ENCODE measurements around the gene NEK6. TPM values are rescaled to one million over a fixed set of nuclear protein-coding genes. Genes with fewer than 3 reads are reported as not detected.

The NEK6 gene
- polyA plus RNA-seq, 1 experiment = 128 TPM

DNA sequence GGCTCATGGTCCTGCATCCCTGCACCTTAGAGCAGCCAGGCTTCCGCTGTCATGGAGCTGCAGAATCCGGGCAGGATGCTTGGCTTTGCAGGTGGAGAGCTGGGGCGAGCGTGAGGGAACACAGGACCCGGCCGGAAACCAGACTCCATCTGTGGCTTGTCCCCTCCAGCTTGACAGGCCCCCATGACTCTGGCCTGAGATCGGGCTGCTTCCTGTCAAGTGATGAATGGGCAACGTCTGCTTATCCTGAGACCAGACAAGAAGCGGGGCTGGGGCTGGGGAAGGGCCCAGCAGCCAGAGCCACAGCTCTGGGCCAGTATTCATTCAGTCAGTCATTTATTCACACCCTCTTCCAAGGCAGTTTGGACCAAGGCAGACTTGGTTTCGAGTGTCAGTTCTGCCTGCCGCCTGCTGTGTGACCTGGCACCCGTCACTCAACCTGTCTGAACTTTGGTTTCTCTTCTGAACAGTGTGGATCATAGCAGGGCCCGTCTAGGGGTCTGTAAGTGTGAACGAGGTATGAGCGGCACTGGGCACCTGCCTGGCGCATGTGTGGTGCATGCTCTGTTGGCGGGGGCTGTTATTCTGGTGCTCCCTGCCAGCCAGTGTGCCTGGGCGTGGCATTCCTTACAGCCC is 37.5 kb downstream of the NEK6 start:
- DNase-seq (ENCODE audit: low read depth, low spot score) = no peak
- POLR2A ChIA-PET = interaction anchor here (1.7 kb wide), 1 partner anchor 9 kb away, joined by 7 read pairs; no protein-coding TSS in a partner anchor
- peak overlapping the region; percentile 31 for H3K27ac ChIP-seq (ENCODE audit: low read depth, low read length)

GRCh38 chr9:124296094-124296493 is 38.3 kb downstream of the NEK6 start:
- DNase-seq (ENCODE audit: low read depth, low spot score) = no peak
- peak overlapping the region; percentile 31 for H3K27ac ChIP-seq (ENCODE audit: low read depth, low read length)
- H3K9me3 ChIP-seq (ENCODE audit: control insufficient read depth, insufficient read depth, low read length) = no peaks in the 10 kb centered on the region; the same call in 1 of the 2 replicates
- no peaks in the 10 kb centered on the region for H3K27me3 ChIP-seq (ENCODE audit: control insufficient read depth, insufficient read depth, low read length)
- TF ChIP-seq CTCF (IDR thresholded peaks at IDR 0.05; ENCODE audit: low read depth, low read length) = no peak
- ChIA-PET POLR2A (interaction anchor here (1.7 kb wide), 1 partner anchor 10 kb away, joined by 7 read pairs; no protein-coding TSS in a partner anchor), CTCF (no interaction called here)
- H3K4me3 ChIP-seq (ENCODE audit: low read depth, low read length) = no peak overlapping the region

More for the DNA sequence above, 37.5 kb downstream of the NEK6 start:
- CTCF ChIA-PET = no interaction called here
- no peak for TF ChIP-seq CTCF (IDR thresholded peaks at IDR 0.05; ENCODE audit: low read depth, low read length)
- Histone ChIP-seq H3K27me3 (ENCODE audit: control insufficient read depth, insufficient read depth, low read length) (no peaks in the 10 kb centered on the region), H3K4me3 (ENCODE audit: low read depth, low read length) (no peak overlapping the region), H3K9me3 (ENCODE audit: control insufficient read depth, insufficient read depth, low read length) (no peaks in the 10 kb centered on the region; the same call in 1 of the 2 replicates)

- ChIA-PET CTCF (no interaction called here), POLR2A (interaction anchor here (0.6 to 1.8 kb wide), 7 partner anchors 9 to 71 kb away, joined by 3 to 23 read pairs (median 3); no protein-coding TSS in a partner anchor)
- H3K27ac ChIP-seq (ENCODE audit: low read depth, low read length) = peak overlapping the region; percentile 93
- no peak overlapping the region for H3K4me3 ChIP-seq (ENCODE audit: low read depth, low read length)
- no peaks in the 10 kb centered on the region; the same call in 1 of the 2 replicates for H3K9me3 ChIP-seq (ENCODE audit: control insufficient read depth, insufficient read depth, low read length)
- no peak for DNase-seq (ENCODE audit: low read depth, low spot score)
- no peak for TF ChIP-seq CTCF (IDR thresholded peaks at IDR 0.05; ENCODE audit: low read depth, low read length)
- H3K27me3 ChIP-seq (ENCODE audit: control insufficient read depth, insufficient read depth, low read length) = no peaks in the 10 kb centered on the region
Measured at GRCh38 chr9:124296796-124297550, 39.2 kb downstream of the NEK6 start.

- no peaks in the 10 kb centered on the region for H3K27me3 ChIP-seq (ENCODE audit: control insufficient read depth, insufficient read depth, low read length)
- H3K4me3 ChIP-seq (ENCODE audit: low read depth, low read length) = no peak overlapping the region
- TF ChIP-seq CTCF (IDR thresholded peaks at IDR 0.05; ENCODE audit: low read depth, low read length) = no peak
- DNase-seq (ENCODE audit: low read depth, low spot score) = peak; percentile 90
- no peaks in the 10 kb centered on the region; the same call in 1 of the 2 replicates for H3K9me3 ChIP-seq (ENCODE audit: control insufficient read depth, insufficient read depth, low read length)
- ChIA-PET POLR2A (interaction anchor here (0.6 to 1.8 kb wide), 7 partner anchors 9 to 71 kb away, joined by 3 to 23 read pairs (median 3); no protein-coding TSS in a partner anchor), CTCF (no interaction called here)
- H3K27ac ChIP-seq (ENCODE audit: low read depth, low read length) = peak overlapping the region; percentile 93
Measured at GRCh38 chr9:124297551-124297901, 39.8 kb downstream of the NEK6 start.

Data from AG04450 (cell line).